H4 (cell line): ENCODE data around the gene RNU7-1. TPM values are rescaled to one million over a fixed set of nuclear protein-coding genes. Genes with fewer than 3 reads are reported as not detected.

Experiments
- DNase-seq: peaks from one replicate; pipeline ENCODE4 v3.0.0-alpha.2; 2015; ENCODE audit warnings: low spot score
- total RNA-seq: library from RNA; depleted of rRNA; stranded (reverse); fragments of >200 nt; shearing (Covaris generic); gene quantifications from 2 replicates; pipeline ENCODE4 v1.2.3, GENCODE V29; 2014

The RNU7-1 gene
- total RNA-seq, 1 experiment from 2014 or later = not detected

- peak; percentile 54 for DNase-seq
These were observed 10.1 kb downstream of the RNU7-1 start for GRCh38 chr12:6953442-6954315.

DNA sequence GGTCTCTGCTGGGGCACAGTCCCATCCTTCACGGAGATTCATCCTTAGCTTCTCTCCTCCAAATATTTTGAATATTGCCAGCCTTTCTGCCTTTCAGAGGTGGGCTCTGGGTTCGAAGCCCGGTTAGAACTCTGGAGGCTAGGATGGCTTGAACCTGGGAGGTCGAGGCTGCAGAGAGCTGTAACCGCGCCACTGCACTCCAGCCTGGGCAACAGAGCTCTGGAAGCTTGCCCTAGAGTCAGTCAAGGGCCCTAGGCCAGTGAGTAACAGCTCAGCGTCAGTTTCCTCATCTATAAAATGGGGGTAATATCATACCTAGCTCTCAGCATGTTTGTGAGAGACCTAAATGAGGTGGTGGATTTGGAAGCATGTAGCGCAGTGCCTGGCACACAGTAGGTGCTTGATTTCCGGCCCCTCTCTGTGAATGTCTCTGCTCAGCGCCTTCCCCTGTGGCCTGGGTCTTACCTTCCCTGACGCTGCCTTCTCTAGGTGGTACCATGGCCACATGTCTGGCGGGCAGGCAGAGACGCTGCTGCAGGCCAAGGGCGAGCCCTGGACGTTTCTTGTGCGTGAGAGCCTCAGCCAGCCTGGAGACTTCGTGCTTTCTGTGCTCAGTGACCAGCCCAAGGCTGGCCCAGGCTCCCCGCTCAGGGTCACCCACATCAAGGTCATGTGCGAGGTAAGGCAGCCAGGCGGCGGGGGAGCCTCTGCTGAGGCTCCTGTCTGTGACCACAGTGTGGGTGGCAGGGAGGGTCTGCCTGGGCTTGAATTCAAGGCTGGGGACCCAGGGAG lies 10.9 kb downstream of the RNU7-1 start:
- no peak for DNase-seq

- DNase-seq = no peak
These were observed 11.7 kb downstream of the RNU7-1 start for GRCh38 chr12:6955108-6956020.

GRCh38 chr12:6956021-6956727 lies 12.6 kb downstream of the RNU7-1 start:
- no peak for DNase-seq

DNA sequence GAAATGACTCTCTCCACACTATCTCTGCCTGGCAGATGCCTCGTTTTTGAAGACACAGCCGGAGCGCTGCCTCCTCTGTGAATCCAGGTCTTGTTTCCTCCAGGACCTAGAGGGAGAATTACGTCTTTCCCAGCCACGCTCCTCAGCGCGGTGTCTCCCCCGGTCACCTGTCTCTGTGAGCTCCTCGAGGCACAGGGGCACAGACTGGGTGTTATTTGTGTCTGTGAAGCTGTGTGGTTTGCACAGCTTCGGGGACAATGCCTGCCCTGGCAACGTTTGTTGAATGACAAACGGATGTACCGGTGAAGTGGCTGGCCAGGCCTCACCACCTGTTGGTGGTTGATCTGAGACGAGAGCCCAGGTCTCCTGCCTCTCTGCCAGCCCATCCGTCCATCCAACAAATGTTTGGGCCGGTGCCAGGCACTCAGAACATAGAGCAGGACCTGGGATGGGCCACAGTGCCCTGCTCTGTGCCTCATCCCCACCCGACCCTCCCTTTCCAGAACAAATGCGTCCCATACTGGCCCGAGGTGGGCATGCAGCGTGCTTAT lies 13.6 kb downstream of the RNU7-1 start:
- DNase-seq = no peak

GRCh38 chr12:6957741-6958608 lies 14.4 kb downstream of the RNU7-1 start:
- DNase-seq = no peak

GRCh38 chr12:6958609-6959057 lies 15.0 kb downstream of the RNU7-1 start:
- no peak for DNase-seq

DNA sequence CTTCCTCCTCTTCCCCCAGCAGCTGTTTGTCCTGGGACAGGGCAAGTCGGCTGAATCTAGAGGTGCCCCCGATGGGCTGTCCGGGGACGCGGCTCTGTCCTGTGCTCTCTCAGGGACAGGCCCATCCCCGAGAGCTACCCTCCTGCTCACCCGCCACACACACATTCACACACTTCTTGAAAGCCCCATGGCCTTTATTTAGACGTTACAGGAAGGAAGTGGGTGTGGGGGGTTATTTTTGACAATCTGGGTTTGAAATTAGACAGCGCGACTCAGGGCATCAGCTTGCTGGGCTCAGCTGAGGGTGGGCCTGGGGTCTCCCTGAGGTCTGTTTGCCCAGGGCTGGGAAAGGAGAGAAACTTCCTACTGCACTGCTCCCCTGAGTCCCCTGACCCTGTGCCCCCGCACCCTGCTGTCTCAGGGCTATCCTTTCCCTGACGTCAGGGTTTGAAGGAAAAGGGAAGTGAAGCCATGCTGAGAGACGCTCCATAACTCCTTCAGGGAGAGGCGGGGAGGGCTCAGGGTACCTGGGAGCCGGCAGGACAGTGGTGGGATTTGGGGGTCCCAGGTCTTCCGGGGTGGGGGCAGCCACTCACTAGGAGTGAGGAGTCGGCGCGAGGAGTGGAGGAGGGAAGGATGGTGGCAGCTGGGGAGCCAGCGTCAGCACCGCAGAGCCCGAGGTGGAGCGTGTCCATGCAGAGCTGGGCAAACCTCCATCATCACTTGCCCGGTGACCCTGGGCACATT lies 15.6 kb downstream of the RNU7-1 start:
- DNase-seq = no peak

GRCh38 chr12:6959805-6960592 lies 16.4 kb downstream of the RNU7-1 start:
- no peak for DNase-seq

DNA sequence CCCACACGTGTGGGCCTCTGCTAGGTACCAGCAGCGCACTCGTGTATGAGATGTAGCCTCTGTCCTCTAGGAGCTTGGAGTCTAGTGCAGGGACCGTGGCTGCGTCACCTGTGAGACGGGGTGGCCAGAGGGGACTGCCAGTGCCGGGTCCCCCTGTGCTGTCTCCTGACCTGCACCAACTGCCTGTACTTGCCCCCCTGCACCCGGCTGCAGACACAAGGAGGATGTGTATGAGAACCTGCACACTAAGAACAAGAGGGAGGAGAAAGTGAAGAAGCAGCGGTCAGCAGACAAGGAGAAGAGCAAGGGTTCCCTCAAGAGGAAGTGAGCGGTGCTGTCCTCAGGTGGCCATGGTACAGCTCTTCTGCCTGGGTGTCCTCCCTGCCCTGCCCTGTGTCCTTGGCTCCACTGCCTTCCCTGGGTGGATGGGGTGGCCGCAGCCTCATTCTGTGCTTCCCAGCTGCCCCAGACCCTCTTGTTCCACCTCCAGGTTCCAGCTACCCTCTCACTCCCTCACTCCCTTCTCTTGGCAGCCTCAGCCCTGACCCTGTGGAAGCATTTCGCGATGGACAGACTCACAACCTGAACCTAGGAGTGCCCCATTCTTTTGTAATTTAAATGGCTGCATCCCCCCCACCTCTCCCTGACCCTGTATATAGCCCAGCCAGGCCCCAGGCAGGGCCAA lies 17.1 kb downstream of the RNU7-1 start:
- DNase-seq = no peak

GRCh38 chr12:6961278-6961694 lies 17.7 kb downstream of the RNU7-1 start:
- peak; percentile 76 for DNase-seq

GRCh38 chr12:6961695-6962284 lies 18.2 kb downstream of the RNU7-1 start:
- peak; percentile 93 for DNase-seq

GRCh38 chr12:6962285-6963015 lies 18.8 kb downstream of the RNU7-1 start:
- no peak for DNase-seq

DNA sequence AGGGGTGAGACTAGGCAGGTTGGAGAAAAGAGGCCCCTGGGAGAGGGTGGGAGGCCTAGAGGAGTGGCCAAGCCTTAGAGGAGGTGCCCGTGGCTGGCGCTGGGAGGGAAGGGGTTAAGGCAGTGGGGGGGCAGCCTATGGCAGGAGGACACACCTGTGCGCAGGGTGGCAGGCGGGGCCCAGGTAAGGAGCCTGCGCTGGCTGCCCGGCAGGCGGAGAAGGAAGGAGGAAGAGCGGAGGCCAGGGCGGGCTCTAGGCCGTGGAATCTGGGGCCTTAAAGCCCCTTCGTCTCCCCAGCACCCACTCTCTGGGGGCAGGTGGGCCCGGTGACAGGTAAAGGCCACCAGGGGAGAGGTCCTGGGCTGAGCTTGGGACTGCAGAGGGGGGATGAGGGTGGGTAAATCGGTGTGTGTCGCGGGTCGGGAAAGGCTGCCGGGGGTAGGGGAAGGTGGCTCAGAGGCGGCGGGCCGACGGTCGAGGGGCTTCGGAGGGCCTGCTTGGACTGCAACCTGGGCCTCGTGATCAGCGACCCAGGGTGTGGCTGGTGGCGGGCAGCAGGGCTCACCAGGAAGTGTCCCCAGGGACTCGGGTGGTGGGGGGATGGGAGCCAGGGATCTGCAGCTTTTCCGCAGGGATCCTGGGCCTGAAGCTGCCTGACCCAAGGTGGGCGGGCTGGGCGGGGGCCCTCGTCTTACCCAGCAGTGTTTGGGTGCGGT lies 19.6 kb downstream of the RNU7-1 start:
- no peak for DNase-seq

- no peak for DNase-seq
These were observed 20.3 kb downstream of the RNU7-1 start for GRCh38 chr12:6963791-6964413.
